Astrocyte (in vitro differentiated cells and primary cell): ENCODE measurements around the gene RAD54L.

ENCODE experiments used
- CTCF ChIP-seq: IDR thresholded peaks from 2 replicates; pipeline ENCODE4 v1.5.1; 2011; ENCODE audit warnings: low read depth, mild to moderate bottlenecking, inconsistent platforms, low read length, moderate library complexity; ENCODE audit not compliant: insufficient read depth
- EZH2 ChIP-seq: IDR thresholded peaks from 2 replicates; pipeline ENCODE4 v1.6.1; 2012; ENCODE audit warnings: mild to moderate bottlenecking, low read length, inconsistent platforms; ENCODE audit not compliant: insufficient read depth

GRCh38 chr1:46256523-46256922 is 9.0 kb downstream of the RAD54L start:
- TF ChIP-seq CTCF, result no peak
- TF ChIP-seq EZH2, result no peak
